ENCODE data around the gene SLIT3. TPM values are rescaled to one million over a fixed set of nuclear protein-coding genes. Genes with fewer than 3 reads are reported as not detected.

SLIT3 gene
- total and polyA plus RNA-seq, 10 of the 15 experiments (the other 5 are each of a cell fraction or from before 2014, with no cell fraction given) = 0.05 TPM; not detected in 9

- no peak overlapping the region for H2AFZ ChIP-seq (ENCODE audit: control insufficient read depth, low read depth, low read length)
- POLR2A ChIA-PET = no interaction called here
- no TSS peak for BruUV-seq (replicated peaks)
Measured at GRCh38 chr5:168800701-168801100, 500.2 kb downstream of the SLIT3 start.

More at GRCh38 chr5:168800701-168801100, 500.2 kb downstream of the SLIT3 start:
- Histone ChIP-seq H3K4me1 (ENCODE audit: control insufficient read depth, insufficient read depth, low read length) (no peaks in the 10 kb centered on the region), H3K36me3 (ENCODE audit: control insufficient read depth in 2 of 2, insufficient read depth in 2 of 2, low read length in 1 of 2) (no peaks in the 10 kb centered on the region), H3K27me3 (replicated peaks in 1 of 2; ENCODE audit: control insufficient read depth in 2 of 2, insufficient read depth in 2 of 2, low read length in 1 of 2) (peaks cover 0 to 5% of the 10 kb centered on the region in 2 experiments; a peak in 3 of 4 replicates), H3K9me3 (replicated peaks; ENCODE audit: control insufficient read depth, insufficient read depth, low read length) (no peaks in the 10 kb centered on the region), H3K4me3 (no peak overlapping the region), H3K79me2 (ENCODE audit: control insufficient read depth, insufficient read depth, low read length) (no peaks in the 10 kb centered on the region), H3K4me2 (ENCODE audit: control insufficient read depth, insufficient read depth) (no peak overlapping the region), H4K20me1 (ENCODE audit: control insufficient read depth, insufficient read depth) (no peaks in the 10 kb centered on the region), H3K9ac (ENCODE audit: control insufficient read depth, insufficient read depth, low read length) (no peak overlapping the region), H3K27ac (ENCODE audit: control insufficient read depth, insufficient read depth) (no peak overlapping the region)
- TF ChIP-seq CHD2 (IDR thresholded peaks at IDR 0.05; ENCODE audit: borderline replicate concordance, low read depth, low read length) (no peak), RUNX3 (IDR thresholded peaks at IDR 0.05; ENCODE audit: low read length) (no peak), POLR2AphosphoS2 (IDR thresholded peaks at IDR 0.05; ENCODE audit: low read depth, low read length) (no peak), KAT2A (conservative IDR thresholded peaks at IDR 0.05; ENCODE audit: control insufficient read depth, low read depth, low read length) (no peak), CREM (IDR thresholded peaks at IDR 0.05; ENCODE audit: low read depth) (no peak), CTCF (IDR thresholded peaks at IDR 0.05 in 2 of 3, conservative IDR thresholded peaks at IDR 0.05 in 1 of 3; ENCODE audit: control insufficient read depth in 2 of 3, extremely low read depth in 1 of 3, insufficient read depth in 1 of 3, low read depth in 3 of 3, low read length in 3 of 3) (no peak), RCOR1 (conservative IDR thresholded peaks at IDR 0.05; ENCODE audit: low read depth, low read length) (no peak), ZNF217 (IDR thresholded peaks at IDR 0.05) (no peak), BCL3 (IDR thresholded peaks at IDR 0.05; ENCODE audit: borderline replicate concordance, insufficient read depth, low read depth, low read length, poor library complexity, severe bottlenecking) (no peak), USF1 (IDR thresholded peaks at IDR 0.05; ENCODE audit: borderline replicate concordance, extremely low read length, insufficient read depth, low read depth, low read length) (no peak), BCLAF1 (IDR thresholded peaks at IDR 0.05) (no peak), IRF4 (IDR thresholded peaks at IDR 0.05; ENCODE audit: low read depth, low read length) (no peak), MYB (IDR thresholded peaks at IDR 0.05; ENCODE audit: borderline replicate concordance, low read depth, low read length) (no peak)
- ChIA-PET CTCF (no interaction called here), RAD21 (ENCODE audit: unreplicated experiment) (no interaction called here), SMC1A (ENCODE audit: uncharacterized antibody, unreplicated experiment) (no interaction called here)
- intact Hi-C loops (cut with micrococcal nuclease; ENCODE audit: unreplicated experiment) (no loop called here), in situ Hi-C loops (cut with MboI) (no loop called here)
- no peak for ATAC-seq
- WGBS (ENCODE audit: insufficient coverage, insufficient replicate concordance, low lambda C conversion rate, missing lambda C conversion rate) = 10% methylated on average over 3 of the region's 3 CpGs
- FAIRE-seq = no peak
- DNase-seq (ENCODE audit: low read depth, low spot score) = no peak
